Caco-2 (cell line): ENCODE data around the gene ANKRD13D. TPM values are rescaled to one million over a fixed set of nuclear protein-coding genes. Genes with fewer than 3 reads are reported as not detected.

Source experiments
- BruUV-seq: library from RNA; stranded (reverse); fragments of 400-500 nt; replicated peaks from 2 replicates; lab custom pipeline; 2021; lab: Mats Ljungman, UMichigan
- CTCF ChIA-PET: fragments of 300-600 bp; sonication (Branson Sonifier 250); formaldehyde crosslinking; loops from one replicate; lab custom pipeline; 2022; ENCODE audit warnings: antibody characterized with exemption; lab: Charles Lee
- POLR2A ChIA-PET: fragments of 300-600 bp; sonication (Branson Sonifier 250); formaldehyde crosslinking; loops from one replicate; lab custom pipeline; 2022; ENCODE audit warnings: antibody characterized with exemption; lab: Charles Lee
- DNase-seq, 2 experiments: peaks; one replicate each; pipeline versions ENCODE4 v3.0.0 to v3.0.0-alpha.2; 2020 to 2022
- H3K27me3 ChIP-seq: replicated peaks from 2 replicates; pipeline ENCODE4 v1.6.0; 2011; ENCODE audit warnings: low read length; ENCODE audit not compliant: control insufficient read depth, insufficient read depth
- H3K36me3 ChIP-seq: 2 replicates; pipeline ENCODE4 v1.5.1; 2011; ENCODE audit warnings: low read length; ENCODE audit not compliant: control insufficient read depth, insufficient read depth
- H3K4me1 ChIP-seq: fragments of 250-450 bp; sonication (Bioruptor Pico); 2 replicates; pipeline ENCODE4 v1.5.1; 2020; ENCODE audit warnings: mild to moderate bottlenecking
- H3K4me3 ChIP-seq: 2 replicates; pipeline ENCODE4 v1.5.1; 2011; ENCODE audit warnings: low read depth, mild to moderate bottlenecking, control low read depth, low read length
- H3K9me3 ChIP-seq: fragments of 250-450 bp; sonication (Bioruptor Pico); 2 replicates; pipeline ENCODE4 v1.5.1; 2020; ENCODE audit warnings: mild to moderate bottlenecking, moderate library complexity
- H3K27ac Mint-ChIP-seq: one replicate; pipeline ENCODE4 v1.8.0; 2022; ENCODE audit warnings: mixed read lengths; ENCODE audit not compliant: unreplicated experiment
- H3K27me3 Mint-ChIP-seq: one replicate; pipeline ENCODE4 v1.8.0; 2022; ENCODE audit warnings: mixed read lengths; ENCODE audit not compliant: insufficient read depth, unreplicated experiment
- H3K36me3 Mint-ChIP-seq: one replicate; pipeline ENCODE4 v1.8.0; 2022; ENCODE audit warnings: mild to moderate bottlenecking, mixed read lengths; ENCODE audit not compliant: insufficient read depth, unreplicated experiment
- H3K4me1 Mint-ChIP-seq: one replicate; pipeline ENCODE4 v1.8.0; 2022; ENCODE audit warnings: low read depth, mixed read lengths; ENCODE audit not compliant: unreplicated experiment
- H3K4me3 Mint-ChIP-seq: one replicate; pipeline ENCODE4 v1.8.0; 2022; ENCODE audit warnings: mild to moderate bottlenecking, moderate library complexity, mixed read lengths; ENCODE audit not compliant: unreplicated experiment
- H3K9me3 Mint-ChIP-seq: one replicate; pipeline ENCODE4 v1.8.0; 2022; ENCODE audit warnings: mixed read lengths; ENCODE audit not compliant: unreplicated experiment
- CTCF ChIP-seq, 2 experiments: fragments of 200-600 bp in 1 of 2; IDR thresholded peaks; 1 replicate in 1 of 2; 2 replicates in 1 of 2; pipeline versions ENCODE4 v1.5.1 to v1.8.0; 2011 to 2022; ENCODE audit warnings: antibody characterized with exemption in 1 of 2, control low read depth in 1 of 2, inconsistent platforms in 1 of 2, low read depth in 1 of 2, low read length in 1 of 2, mild to moderate bottlenecking in 1 of 2, moderate library complexity in 1 of 2; ENCODE audit not compliant: insufficient read depth in 1 of 2, severe bottlenecking in 1 of 2, unreplicated experiment in 1 of 2
- intact Hi-C: fragments of 100-400 bp; cut with micrococcal nuclease; formaldehyde crosslinking; loops from one replicate; pipeline ENCODE4 v1.10.0; 2022; ENCODE audit not compliant: unreplicated experiment
- total RNA-seq: library from RNA; stranded (reverse); gene quantifications from 2 replicates; pipeline ENCODE4 v1.2.3, GENCODE V29; 2022

Gene ANKRD13D
- total RNA-seq, 1 experiment from 2014 or later = 88.6 TPM

- intact Hi-C loops = loop anchor here (1.0 to 2.0 kb wide), 3 partner anchors 15 to 54 kb away; no protein-coding TSS in a partner anchor
- peak; percentile 88 to 99 for TF ChIP-seq CTCF (IDR thresholded peaks at IDR 0.05; ENCODE audit: insufficient read depth in 1 of 2, low read depth in 1 of 2, low read length in 1 of 2, severe bottlenecking in 1 of 2, unreplicated experiment in 1 of 2)
- H3K27ac Mint-ChIP-seq = peak overlapping the region; percentile 68
- Histone ChIP-seq H3K4me1 (peaks cover 32% of the 10 kb centered on the region), H3K4me3 (no peak overlapping the region), H3K9me3 (no peaks in the 10 kb centered on the region), H3K36me3 (0 out of 2 replicates have a peak, but pooled peaks cover 3% of the 10 kb centered on the region), H3K27me3 (no peaks in the 10 kb centered on the region)
- peak; percentile 91 to 93 for DNase-seq
- H3K27me3 Mint-ChIP-seq = no peaks in the 10 kb centered on the region
- no TSS peak for BruUV-seq
- CTCF ChIA-PET = interaction anchor here (0.5 to 2.9 kb wide), 12 partner anchors 14 to 208 kb away, joined by 3 to 44 read pairs (median 6); partner anchors contain the start of genes ANKRD13D, POLD4 and SSH3
- H3K4me3 Mint-ChIP-seq = peak overlapping the region; percentile 6
- peaks cover 26% of the 10 kb centered on the region for H3K4me1 Mint-ChIP-seq
- H3K9me3 Mint-ChIP-seq = no peaks in the 10 kb centered on the region
- peaks cover 49% of the 10 kb centered on the region for H3K36me3 Mint-ChIP-seq
- POLR2A ChIA-PET = interaction anchor here (0.6 to 1.1 kb wide), 2 partner anchors 46 to 55 kb away, joined by 4 read pairs; no protein-coding TSS in a partner anchor
These were observed 26.1 kb upstream of the ANKRD13D start for GRCh38 chr11:67262731-67263675.

- POLR2A ChIA-PET = no interaction called here
These were observed 24.8 kb upstream of the ANKRD13D start for GRCh38 chr11:67264260-67264659.

More at GRCh38 chr11:67264260-67264659, 24.8 kb upstream of the ANKRD13D start:
- CTCF ChIA-PET = interaction anchor here (1.0 to 1.9 kb wide), 2 partner anchors 16 to 53 kb away, joined by 4 to 13 read pairs; no protein-coding TSS in a partner anchor
- Histone ChIP-seq H3K27me3 (no peaks in the 10 kb centered on the region), H3K9me3 (no peaks in the 10 kb centered on the region), H3K4me1 (peaks cover 36% of the 10 kb centered on the region), H3K36me3 (0 out of 2 replicates have a peak, but pooled peaks cover 3% of the 10 kb centered on the region), H3K4me3 (no peak overlapping the region)
- Mint-ChIP-seq H3K4me1 (peaks cover 26% of the 10 kb centered on the region), H3K27ac (no peak overlapping the region), H3K27me3 (no peaks in the 10 kb centered on the region), H3K9me3 (no peaks in the 10 kb centered on the region), H3K36me3 (peaks cover 45% of the 10 kb centered on the region), H3K4me3 (peak overlapping the region; percentile 57)
- intact Hi-C loops = no loop called here
- no TSS peak for BruUV-seq
- no peak for DNase-seq
- no peak for TF ChIP-seq CTCF (IDR thresholded peaks at IDR 0.05; ENCODE audit: insufficient read depth in 1 of 2, low read depth in 1 of 2, low read length in 1 of 2, severe bottlenecking in 1 of 2, unreplicated experiment in 1 of 2)
